Mucosa of stomach (tissue), 1 donor: ENCODE measurements around the gene GOLGA6L7.
"Not testable (repeated sequence)": the region's sequence is repeated elsewhere in the genome, so short reads cannot be mapped to it uniquely, and the experiment has no call there.

ENCODE experiments used
- H3K27me3 ChIP-seq: one replicate; pipeline ENCODE4 v1.7.0; 2013; ENCODE audit warnings: mild to moderate bottlenecking, low read length; ENCODE audit not compliant: control insufficient read depth, insufficient read depth
- H3K36me3 ChIP-seq: one replicate; pipeline ENCODE4 v1.7.0; 2013; ENCODE audit warnings: low read length; ENCODE audit not compliant: control insufficient read depth, insufficient read depth
- H3K4me1 ChIP-seq: one replicate; pipeline ENCODE4 v1.7.0; 2013; ENCODE audit warnings: mild to moderate bottlenecking, low read length; ENCODE audit not compliant: control insufficient read depth, insufficient read depth
- H3K4me3 ChIP-seq: one replicate; pipeline ENCODE4 v1.7.0; 2013; ENCODE audit warnings: low read length
- H3K9ac ChIP-seq: one replicate; pipeline ENCODE4 v1.7.0; 2013; ENCODE audit warnings: mild to moderate bottlenecking, low read length, moderate library complexity
- H3K9me3 ChIP-seq: one replicate; pipeline ENCODE4 v1.7.0; 2013; ENCODE audit warnings: mild to moderate bottlenecking, low read length, moderate library complexity; ENCODE audit not compliant: control insufficient read depth
- donor health status: Pancreatic carcinoma.

Gene GOLGA6L7

GRCh38 chr15:28878209-28878608, 29.8 kb upstream of the GOLGA6L7 start:
- Histone ChIP-seq H3K4me3 (no peak overlapping the region), H3K27me3 (no peaks in the 10 kb centered on the region), H3K4me1 (no peaks in the 10 kb centered on the region), H3K36me3 (no peaks in the 10 kb centered on the region), H3K9me3 (no peaks in the 10 kb centered on the region), H3K9ac (no peak overlapping the region)

DNA sequence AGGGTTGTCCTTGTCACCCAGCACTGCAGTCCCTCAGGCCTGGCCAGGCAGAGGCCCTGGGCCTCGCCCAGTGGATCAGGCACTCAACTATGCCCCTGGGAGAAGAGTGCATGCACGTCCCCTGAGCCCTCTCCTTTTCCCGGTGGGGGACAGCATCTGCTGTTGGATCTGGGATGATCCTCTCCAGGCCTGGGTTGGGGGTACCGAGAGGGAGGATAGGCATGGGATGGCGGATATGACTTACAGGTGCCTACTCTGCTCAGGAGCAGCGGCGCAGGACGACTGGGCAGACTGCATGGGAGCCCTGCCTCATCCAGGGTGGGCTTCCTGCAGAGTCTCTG, 28.4 kb upstream of the GOLGA6L7 start:
- H3K36me3 ChIP-seq = no peaks in the 10 kb centered on the region
- H3K27me3 ChIP-seq = no peaks in the 10 kb centered on the region
- H3K4me1 ChIP-seq = no peaks in the 10 kb centered on the region
- H3K4me3 ChIP-seq = no peak overlapping the region
- H3K9ac ChIP-seq = no peak overlapping the region
- H3K9me3 ChIP-seq = no peaks in the 10 kb centered on the region

DNA sequence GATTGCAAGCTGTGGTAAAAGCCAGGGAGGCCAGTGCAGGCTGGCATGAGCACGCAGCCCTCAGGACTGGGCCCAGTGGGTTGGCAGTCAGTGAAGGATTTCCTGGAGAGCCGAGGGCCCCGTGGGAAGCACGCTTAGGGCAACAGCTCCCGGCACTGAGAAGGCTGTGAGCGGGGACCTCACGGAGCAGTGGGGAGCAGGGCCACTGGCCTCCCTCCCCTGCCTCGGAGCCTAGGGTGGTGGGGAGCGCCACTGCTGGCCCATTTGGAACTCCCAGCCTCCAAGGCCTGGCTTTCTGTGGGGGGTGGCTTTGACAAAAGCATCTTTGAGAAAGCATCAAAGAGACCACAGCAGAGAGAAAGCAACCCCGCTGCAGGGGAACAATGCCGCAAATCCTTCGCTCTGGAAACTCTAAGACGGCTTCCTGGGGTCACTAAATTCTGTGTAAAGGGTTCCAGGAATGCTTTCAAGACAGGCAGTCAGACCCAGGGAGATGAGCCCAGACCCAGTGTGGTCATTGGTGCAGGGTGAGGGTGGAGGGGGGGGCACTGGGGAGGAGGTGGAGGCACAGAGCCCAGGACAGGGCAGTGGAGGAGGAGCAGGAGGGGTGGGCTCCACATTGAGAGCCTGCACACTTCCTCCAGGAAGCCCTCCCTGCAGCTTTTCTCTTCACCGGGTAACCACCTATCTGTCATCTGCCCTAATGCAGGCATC, 27.8 kb upstream of the GOLGA6L7 start:
- Histone ChIP-seq H3K36me3 (no peaks in the 10 kb centered on the region), H3K4me1 (no peaks in the 10 kb centered on the region), H3K27me3 (no peaks in the 10 kb centered on the region), H3K4me3 (no peak overlapping the region), H3K9me3 (no peaks in the 10 kb centered on the region), H3K9ac (no peak overlapping the region)

DNA sequence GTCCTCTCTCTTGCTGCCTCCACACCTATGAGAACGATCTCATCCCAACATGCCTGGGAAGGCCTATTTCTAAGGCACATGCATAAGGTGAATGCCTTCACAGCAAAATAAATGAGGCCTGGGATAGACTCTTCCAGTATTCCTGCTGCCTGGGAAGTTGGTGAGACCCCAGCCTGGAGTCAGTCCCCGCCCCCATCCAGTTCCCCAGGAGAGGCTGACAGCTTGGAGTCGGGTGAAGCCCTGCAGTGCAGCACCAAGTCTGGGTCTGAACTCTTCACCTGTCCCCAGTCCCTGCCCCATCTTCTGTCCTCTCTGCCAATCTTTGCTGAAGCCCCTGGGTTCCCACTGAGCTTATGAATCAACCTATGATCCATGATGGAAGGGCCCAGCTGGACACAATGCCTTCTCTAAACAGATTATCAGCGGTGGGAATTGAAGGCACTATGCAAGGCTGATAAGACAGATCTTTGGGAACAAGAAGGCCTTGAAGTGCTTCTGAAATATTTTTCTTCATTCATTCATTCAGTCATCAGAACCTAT, 27.1 kb upstream of the GOLGA6L7 start:
- Histone ChIP-seq H3K36me3 (no peaks in the 10 kb centered on the region), H3K4me3 (no peak overlapping the region), H3K27me3 (no peaks in the 10 kb centered on the region), H3K9ac (no peak overlapping the region), H3K4me1 (no peaks in the 10 kb centered on the region), H3K9me3 (no peaks in the 10 kb centered on the region)

- Histone ChIP-seq H3K9me3 (no peaks in the 10 kb centered on the region), H3K27me3 (no peaks in the 10 kb centered on the region), H3K4me3 (no peak overlapping the region), H3K9ac (no peak overlapping the region), H3K36me3 (no peaks in the 10 kb centered on the region), H3K4me1 (no peaks in the 10 kb centered on the region)
Observed at GRCh38 chr15:28873585-28874190, 25.2 kb upstream of the GOLGA6L7 start.

- H3K9me3 ChIP-seq = no peaks in the 10 kb centered on the region
- no peak overlapping the region for H3K9ac ChIP-seq
- H3K4me1 ChIP-seq = no peaks in the 10 kb centered on the region
- H3K36me3 ChIP-seq = no peaks in the 10 kb centered on the region
- H3K27me3 ChIP-seq = no peaks in the 10 kb centered on the region
- no peak overlapping the region for H3K4me3 ChIP-seq
Observed at GRCh38 chr15:28873006-28873405, 24.6 kb upstream of the GOLGA6L7 start.

DNA sequence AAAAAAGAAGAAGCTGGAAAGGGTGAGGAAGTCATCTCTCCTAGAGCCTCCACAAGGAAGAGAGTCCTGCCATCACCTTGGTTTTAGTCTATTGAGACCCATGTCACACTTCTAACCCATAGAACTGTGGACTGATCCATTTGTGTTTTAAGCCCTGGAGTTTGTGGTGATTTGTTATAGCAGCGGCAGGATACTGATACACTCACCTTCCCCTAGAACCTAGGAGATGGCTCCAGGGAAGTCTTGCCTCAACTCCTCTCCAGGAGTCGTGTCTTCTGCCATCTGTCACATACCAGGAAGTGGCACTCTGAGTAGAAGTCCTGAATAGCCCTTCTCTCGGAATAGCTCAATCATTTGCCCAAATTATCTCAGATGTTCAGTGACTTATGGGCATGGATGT, 22.7 kb upstream of the GOLGA6L7 start:
- no peak overlapping the region for H3K4me3 ChIP-seq
- no peaks in the 10 kb centered on the region for H3K4me1 ChIP-seq
- no peaks in the 10 kb centered on the region for H3K36me3 ChIP-seq
- no peaks in the 10 kb centered on the region for H3K9me3 ChIP-seq
- no peaks in the 10 kb centered on the region for H3K27me3 ChIP-seq
- H3K9ac ChIP-seq = no peak overlapping the region

DNA sequence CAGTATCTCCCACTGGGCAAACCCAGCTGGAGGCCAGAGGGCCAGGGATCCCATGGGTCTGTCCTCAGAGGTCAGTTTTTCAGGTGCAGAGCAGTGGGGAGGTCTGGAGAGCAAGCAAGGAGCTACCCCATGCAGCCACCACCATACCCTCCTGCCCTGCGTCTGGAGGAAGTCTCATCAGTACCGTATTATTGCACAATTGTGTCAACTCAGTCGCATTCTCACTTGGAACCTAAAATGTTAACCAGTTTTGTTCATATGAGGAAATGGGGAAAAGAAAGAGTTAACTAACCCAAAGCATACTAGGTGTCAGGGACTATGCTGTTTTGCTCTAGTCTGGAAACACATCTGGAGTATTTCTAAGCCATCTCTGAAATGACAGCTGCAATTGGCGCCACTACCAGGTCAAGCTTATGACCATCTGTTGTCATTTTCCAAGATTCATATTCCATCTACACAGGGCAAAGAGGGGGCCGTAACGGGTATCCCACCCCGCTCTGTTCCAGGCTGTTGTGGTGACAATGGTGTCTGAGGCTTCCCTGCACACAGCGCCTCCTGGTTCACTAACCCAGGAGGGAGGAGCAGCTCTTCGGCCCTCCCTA, 20.4 kb upstream of the GOLGA6L7 start:
- no peak overlapping the region for H3K9ac ChIP-seq
- no peaks in the 10 kb centered on the region for H3K4me1 ChIP-seq
- no peak overlapping the region for H3K4me3 ChIP-seq
- no peaks in the 10 kb centered on the region for H3K36me3 ChIP-seq
- no peaks in the 10 kb centered on the region for H3K9me3 ChIP-seq
- H3K27me3 ChIP-seq = no peaks in the 10 kb centered on the region

DNA sequence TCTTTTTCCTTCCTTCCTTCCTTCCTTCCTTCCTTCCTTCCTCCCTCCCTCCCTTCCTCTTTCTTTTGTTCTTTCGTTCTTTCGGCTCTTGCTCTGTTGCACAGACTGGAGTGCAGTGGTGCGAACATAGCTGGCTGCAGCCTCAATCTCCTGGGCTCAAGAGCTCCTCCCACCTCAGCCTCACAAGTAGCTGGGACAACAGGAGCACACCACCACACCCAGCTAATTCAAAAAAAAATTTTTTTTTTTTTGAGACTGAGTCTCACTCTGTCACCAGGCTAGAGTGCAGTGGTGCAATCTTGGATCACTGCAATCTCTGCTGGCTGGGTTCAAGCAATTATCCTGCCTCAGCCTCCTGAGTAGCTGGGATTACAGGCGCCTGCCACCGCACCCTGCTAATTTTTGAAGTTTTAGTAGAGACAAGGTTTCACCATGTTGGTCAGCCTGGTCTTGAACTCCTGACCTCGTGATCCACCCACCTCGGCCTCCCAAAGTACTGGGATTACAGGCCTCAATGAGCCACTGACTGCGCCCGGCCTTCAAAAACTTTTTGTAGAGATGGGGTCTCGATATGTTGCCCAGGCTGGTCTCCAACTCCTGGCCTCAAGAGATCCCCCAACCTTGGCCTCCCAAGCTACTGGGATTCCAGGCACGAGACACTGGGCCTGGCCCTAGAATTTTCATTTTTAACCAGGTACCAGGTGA, 13.3 kb upstream of the GOLGA6L7 start:
- H3K4me1 ChIP-seq, H3K27me3 ChIP-seq: not testable (repeated sequence)

GRCh38 chr15:28861031-28861534, 12.6 kb upstream of the GOLGA6L7 start:
- Histone ChIP-seq H3K9ac (no peak overlapping the region), H3K9me3 (no peaks in the 10 kb centered on the region), H3K36me3 (no peaks in the 10 kb centered on the region), H3K27me3 (no peaks in the 10 kb centered on the region), H3K4me1 (no peaks in the 10 kb centered on the region), H3K4me3 (no peak overlapping the region)

More for the DNA sequence above, 13.3 kb upstream of the GOLGA6L7 start:
- not testable (repeated sequence) for H3K9me3 ChIP-seq, H3K9ac ChIP-seq, H3K4me3 ChIP-seq, H3K36me3 ChIP-seq

DNA sequence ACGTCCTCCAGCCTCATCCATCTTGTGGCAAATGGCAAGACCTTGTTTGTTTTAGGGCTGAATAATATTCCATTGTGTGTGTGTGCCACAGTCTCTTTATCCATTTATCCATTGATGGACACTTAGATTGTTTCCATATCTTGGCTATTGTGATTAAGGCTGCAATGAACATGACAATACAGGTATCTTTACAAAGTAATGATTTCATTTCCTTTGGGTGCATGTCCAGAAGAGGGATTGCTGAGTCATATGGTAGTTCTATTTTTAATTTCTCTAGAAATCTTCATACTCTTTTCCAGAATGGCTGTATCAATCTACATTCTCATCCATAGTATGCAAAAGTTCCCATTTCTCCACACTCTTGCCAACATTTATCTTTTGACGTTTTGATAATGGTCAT, 6.1 kb upstream of the GOLGA6L7 start:
- H3K9me3 ChIP-seq, H3K36me3 ChIP-seq, H3K4me1 ChIP-seq, H3K27me3 ChIP-seq, H3K4me3 ChIP-seq, H3K9ac ChIP-seq: not testable (repeated sequence)

- not testable (repeated sequence) for H3K27me3 ChIP-seq, H3K36me3 ChIP-seq, H3K4me3 ChIP-seq, H3K9ac ChIP-seq, H3K9me3 ChIP-seq, H3K4me1 ChIP-seq
Observed at GRCh38 chr15:28853654-28854053, 5.2 kb upstream of the GOLGA6L7 start.
